Keratinocyte (primary cell): ENCODE data around the gene SCAMP1. TPM values are rescaled to one million over a fixed set of nuclear protein-coding genes. Genes with fewer than 3 reads are reported as not detected.

Experiments
- DNase-seq: peaks from one replicate; pipeline ENCODE4 v3.0.0-alpha.2; 2011; ENCODE audit warnings: low read depth, missing footprints, low spot score
- FAIRE-seq: peaks from 2 replicates; lab custom pipeline; 2011; peaks lifted over from hg19 to GRCh38; lab: Jason Lieb, UNC
- H2AFZ ChIP-seq: 2 replicates; pipeline ENCODE4 v1.6.0; 2012; ENCODE audit warnings: low read length, control low read depth, inconsistent platforms; ENCODE audit not compliant: control insufficient read depth
- H3K27ac ChIP-seq: 2 replicates; pipeline ENCODE4 v1.5.1; 2011; ENCODE audit warnings: low read length; ENCODE audit not compliant: control insufficient read depth, insufficient read depth
- H3K27me3 ChIP-seq: 3 replicates; pipeline ENCODE4 v1.6.0; 2011; ENCODE audit warnings: low read length; ENCODE audit not compliant: control insufficient read depth, insufficient read depth; ENCODE audit errors: extremely low read depth
- H3K36me3 ChIP-seq, 2 experiments: 2 replicates in 1 of 2; 3 replicates in 1 of 2; pipeline ENCODE4 v1.5.1; 2011; ENCODE audit warnings: low read length in 2 of 2, mild to moderate bottlenecking in 1 of 2; ENCODE audit not compliant: control insufficient read depth in 2 of 2, insufficient read depth in 2 of 2; ENCODE audit errors: extremely low read depth in 1 of 2
- H3K4me1 ChIP-seq: 3 replicates; pipeline ENCODE4 v1.5.1; 2011; ENCODE audit warnings: low read length; ENCODE audit not compliant: control insufficient read depth, insufficient read depth; ENCODE audit errors: extremely low read depth
- H3K4me2 ChIP-seq: 3 replicates; pipeline ENCODE4 v1.6.0; 2011; ENCODE audit warnings: low read depth, low read length; ENCODE audit not compliant: control insufficient read depth, insufficient read depth; ENCODE audit errors: extremely low read depth
- H3K4me3 ChIP-seq, 3 experiments: fragments of 200-600 bp in 1 of 3; sonication (generic) in 1 of 3; 2 replicates in 2 of 3; 3 replicates in 1 of 3; pipeline ENCODE4 v1.5.1; 2011 to 2016; ENCODE audit warnings: low read length in 3 of 3, mild to moderate bottlenecking in 3 of 3, control low read depth in 2 of 3, inconsistent platforms in 1 of 3, low read depth in 1 of 3, mixed read lengths in 1 of 3, mixed run types in 1 of 3, moderate library complexity in 1 of 3; ENCODE audit not compliant: control insufficient read depth in 2 of 3, insufficient read depth in 2 of 3; ENCODE audit errors: extremely low read depth in 1 of 3
- H3K79me2 ChIP-seq: 2 replicates; pipeline ENCODE4 v1.6.0; 2012; ENCODE audit warnings: low read length; ENCODE audit not compliant: control insufficient read depth, insufficient read depth
- H3K9ac ChIP-seq: 3 replicates; pipeline ENCODE4 v1.6.0; 2011; ENCODE audit warnings: low read length; ENCODE audit not compliant: control insufficient read depth, insufficient read depth; ENCODE audit errors: extremely low read depth
- H3K9me1 ChIP-seq: 3 replicates; pipeline ENCODE4 v1.6.0; 2011; ENCODE audit warnings: low read length; ENCODE audit not compliant: control insufficient read depth, insufficient read depth; ENCODE audit errors: extremely low read depth
- H3K9me3 ChIP-seq: 2 replicates; pipeline ENCODE4 v1.5.1; 2012; ENCODE audit warnings: low read depth, low read length; ENCODE audit not compliant: control insufficient read depth
- H4K20me1 ChIP-seq: 3 replicates; pipeline ENCODE4 v1.6.0; 2011; ENCODE audit warnings: low read length; ENCODE audit not compliant: control insufficient read depth, insufficient read depth; ENCODE audit errors: extremely low read depth
- EZH2 ChIP-seq: IDR thresholded peaks from one replicate; pipeline ENCODE4 v1.6.1; 2012; ENCODE audit warnings: inconsistent platforms, mild to moderate bottlenecking, low read length, moderate library complexity
- dilution Hi-C: fragments of 300-500 bp; cut with MboI; formaldehyde crosslinking; loops from one replicate; pipeline ENCODE4 v1.7.0; 2020; ENCODE audit warnings: low sequenced_read_pairs; ENCODE audit not compliant: extremely low pct_ligation_motif_present
- polyA plus RNA-seq, 5 experiments: library from polyadenylated mRNA; depleted of rRNA in 3 of 5; stranded (reverse) in 3 of 5; stranded (forward) in 1 of 5; unstranded in 1 of 5; fragments of >200 nt; gene quantifications; 1 replicate in 1 of 5; 2 replicates in 3 of 5; 3 replicates in 1 of 5; pipeline versions ENCODE4 v1.2.1 to v1.2.3, GENCODE V29; 2011 to 2012; ENCODE audit warnings: missing spikeins in 2 of 5, low read depth in 1 of 5, low replicate concordance in 1 of 5
- TF ChIP-seq, protein P1 (sequence below), 3 experiments: IDR thresholded peaks in 1 of 3; conservative IDR thresholded peaks in 1 of 3; optimal IDR thresholded peaks in 1 of 3; 2 replicates in 2 of 3; 3 replicates in 1 of 3; pipeline versions ENCODE3 to v1.5.1; 2011; ENCODE audit warnings: low read length in 3 of 3, mild to moderate bottlenecking in 3 of 3, moderate library complexity in 2 of 3, control low read depth in 1 of 3, inconsistent platforms in 1 of 3; ENCODE audit not compliant: insufficient read depth in 2 of 3; ENCODE audit errors: extremely low read depth in 1 of 3

Gene SCAMP1
- polyA plus RNA-seq, 1 donor (not counting 4 experiments of a cell fraction or from before 2014, with no cell fraction given), result 36.6 TPM

DNA sequence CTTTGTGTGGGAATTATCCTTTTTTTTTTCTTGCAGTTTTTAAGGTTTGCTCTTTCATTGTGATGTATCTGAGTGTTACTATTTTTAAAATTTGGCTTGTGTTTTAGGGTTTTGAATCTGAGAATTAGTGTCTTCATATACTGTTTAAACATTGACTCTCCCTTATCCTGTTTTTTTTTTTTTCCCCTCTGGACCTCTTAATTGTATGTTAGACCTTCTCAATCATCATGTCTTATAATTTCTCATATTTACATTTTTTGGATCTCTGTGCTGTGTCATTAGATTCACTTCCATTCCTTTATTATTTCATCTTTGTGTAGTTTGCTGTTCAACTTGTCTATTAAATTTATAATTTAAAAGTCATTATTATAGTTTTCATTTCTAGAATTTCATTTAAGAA is 47.0 kb downstream of the SCAMP1 start:
- no peak for TF ChIP-seq EZH2
- TF ChIP-seq, protein P1, sequence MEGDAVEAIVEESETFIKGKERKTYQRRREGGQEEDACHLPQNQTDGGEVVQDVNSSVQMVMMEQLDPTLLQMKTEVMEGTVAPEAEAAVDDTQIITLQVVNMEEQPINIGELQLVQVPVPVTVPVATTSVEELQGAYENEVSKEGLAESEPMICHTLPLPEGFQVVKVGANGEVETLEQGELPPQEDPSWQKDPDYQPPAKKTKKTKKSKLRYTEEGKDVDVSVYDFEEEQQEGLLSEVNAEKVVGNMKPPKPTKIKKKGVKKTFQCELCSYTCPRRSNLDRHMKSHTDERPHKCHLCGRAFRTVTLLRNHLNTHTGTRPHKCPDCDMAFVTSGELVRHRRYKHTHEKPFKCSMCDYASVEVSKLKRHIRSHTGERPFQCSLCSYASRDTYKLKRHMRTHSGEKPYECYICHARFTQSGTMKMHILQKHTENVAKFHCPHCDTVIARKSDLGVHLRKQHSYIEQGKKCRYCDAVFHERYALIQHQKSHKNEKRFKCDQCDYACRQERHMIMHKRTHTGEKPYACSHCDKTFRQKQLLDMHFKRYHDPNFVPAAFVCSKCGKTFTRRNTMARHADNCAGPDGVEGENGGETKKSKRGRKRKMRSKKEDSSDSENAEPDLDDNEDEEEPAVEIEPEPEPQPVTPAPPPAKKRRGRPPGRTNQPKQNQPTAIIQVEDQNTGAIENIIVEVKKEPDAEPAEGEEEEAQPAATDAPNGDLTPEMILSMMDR (optimal IDR thresholded peaks at IDR 0.05 in 1 of 3, IDR thresholded peaks at IDR 0.05 in 1 of 3, conservative IDR thresholded peaks at IDR 0.05 in 1 of 3; ENCODE audit: extremely low read depth in 1 of 3, insufficient read depth in 2 of 3, low read length in 3 of 3), result no peak
- no peaks in the 10 kb centered on the region for H4K20me1 ChIP-seq
- H3K27me3 ChIP-seq, result no peaks in the 10 kb centered on the region
- no peak for FAIRE-seq
- no peaks in the 10 kb centered on the region for H3K9me3 ChIP-seq
- no peak overlapping the region for H3K4me3 ChIP-seq
- H3K9ac ChIP-seq, result no peak overlapping the region
- DNase-seq, result no peak
- H3K9me1 ChIP-seq, result no peaks in the 10 kb centered on the region
- no peaks in the 10 kb centered on the region for H3K36me3 ChIP-seq
- peaks cover 6% of the 10 kb centered on the region for H3K79me2 ChIP-seq
- H3K27ac ChIP-seq, result no peak overlapping the region
- dilution Hi-C loops, result no loop called here
- peaks cover 10% of the 10 kb centered on the region for H3K4me1 ChIP-seq
- H3K4me2 ChIP-seq, result no peak overlapping the region
- no peak overlapping the region for H2AFZ ChIP-seq

DNA sequence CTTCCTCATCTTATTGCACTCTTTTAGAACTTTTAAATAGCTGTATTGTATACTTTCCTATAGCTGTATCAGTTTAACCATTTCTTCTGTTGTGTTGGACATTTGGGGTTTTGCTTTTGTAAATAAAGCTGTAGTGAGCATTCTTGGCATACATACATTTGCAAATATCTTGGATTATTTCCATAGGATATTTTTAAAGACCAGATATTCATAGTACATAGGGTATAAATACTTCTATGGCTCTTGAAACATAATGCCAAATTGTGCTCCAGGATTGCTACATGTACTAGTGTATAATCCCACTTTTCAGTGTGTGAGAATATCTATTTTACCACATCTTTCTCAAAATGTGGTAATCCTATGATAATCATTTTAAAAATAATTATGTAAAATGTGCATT is 51.2 kb downstream of the SCAMP1 start:
- Histone ChIP-seq H3K27me3 (no peaks in the 10 kb centered on the region), H3K9me1 (no peaks in the 10 kb centered on the region), H3K36me3 (no peaks in the 10 kb centered on the region), H4K20me1 (no peaks in the 10 kb centered on the region), H3K9ac (no peak overlapping the region), H3K4me1 (peaks cover 4% of the 10 kb centered on the region), H3K9me3 (no peaks in the 10 kb centered on the region), H3K4me2 (no peak overlapping the region), H3K27ac (no peak overlapping the region), H2AFZ (no peak overlapping the region), H3K79me2 (peaks cover 6% of the 10 kb centered on the region), H3K4me3 (no peak overlapping the region)
- dilution Hi-C loops, result no loop called here
- DNase-seq (no peak), FAIRE-seq (no peak)
- TF ChIP-seq, protein P1 (optimal IDR thresholded peaks at IDR 0.05 in 1 of 3, IDR thresholded peaks at IDR 0.05 in 1 of 3, conservative IDR thresholded peaks at IDR 0.05 in 1 of 3; ENCODE audit: extremely low read depth in 1 of 3, insufficient read depth in 2 of 3, low read length in 3 of 3), result no peak
- no peak for TF ChIP-seq EZH2
